GM12875 (cell line): ENCODE results near the gene NLGN4X.

Experiments used
- H3K4me3 ChIP-seq: one replicate; pipeline ENCODE4 v1.5.1; 2011; ENCODE audit warnings: low read depth, low read length, control low read depth
- CTCF ChIP-seq: IDR thresholded peaks from 2 replicates; pipeline ENCODE4 v1.5.1; 2011; ENCODE audit warnings: low read depth, mild to moderate bottlenecking, control low read depth, inconsistent platforms, low read length, moderate library complexity, borderline replicate concordance; ENCODE audit not compliant: insufficient read depth

The NLGN4X gene

GRCh38 chrX:6163721-6164120 lies 64.9 kb downstream of the NLGN4X start:
- H3K4me3 ChIP-seq = no peak overlapping the region
- TF ChIP-seq CTCF = no peak

GRCh38 chrX:6159468-6159867 lies 69.2 kb downstream of the NLGN4X start:
- TF ChIP-seq CTCF = no peak
- H3K4me3 ChIP-seq = no peak overlapping the region

- H3K4me3 ChIP-seq = no peak overlapping the region
- TF ChIP-seq CTCF = no peak
Observed at GRCh38 chrX:6151971-6152370, 76.7 kb downstream of the NLGN4X start.

- TF ChIP-seq CTCF = no peak
- no peak overlapping the region for H3K4me3 ChIP-seq
Observed at GRCh38 chrX:6149060-6149872, 79.4 kb downstream of the NLGN4X start.

GRCh38 chrX:6134255-6134654 lies 94.4 kb downstream of the NLGN4X start:
- TF ChIP-seq CTCF = no peak
- no peak overlapping the region for H3K4me3 ChIP-seq

GRCh38 chrX:6132970-6133369 lies 95.7 kb downstream of the NLGN4X start:
- no peak for TF ChIP-seq CTCF
- H3K4me3 ChIP-seq = no peak overlapping the region

GRCh38 chrX:6131287-6131686 lies 97.4 kb downstream of the NLGN4X start:
- no peak for TF ChIP-seq CTCF
- H3K4me3 ChIP-seq = no peak overlapping the region
